ENCODE results near the gene MMP25.

The MMP25 gene

DNA sequence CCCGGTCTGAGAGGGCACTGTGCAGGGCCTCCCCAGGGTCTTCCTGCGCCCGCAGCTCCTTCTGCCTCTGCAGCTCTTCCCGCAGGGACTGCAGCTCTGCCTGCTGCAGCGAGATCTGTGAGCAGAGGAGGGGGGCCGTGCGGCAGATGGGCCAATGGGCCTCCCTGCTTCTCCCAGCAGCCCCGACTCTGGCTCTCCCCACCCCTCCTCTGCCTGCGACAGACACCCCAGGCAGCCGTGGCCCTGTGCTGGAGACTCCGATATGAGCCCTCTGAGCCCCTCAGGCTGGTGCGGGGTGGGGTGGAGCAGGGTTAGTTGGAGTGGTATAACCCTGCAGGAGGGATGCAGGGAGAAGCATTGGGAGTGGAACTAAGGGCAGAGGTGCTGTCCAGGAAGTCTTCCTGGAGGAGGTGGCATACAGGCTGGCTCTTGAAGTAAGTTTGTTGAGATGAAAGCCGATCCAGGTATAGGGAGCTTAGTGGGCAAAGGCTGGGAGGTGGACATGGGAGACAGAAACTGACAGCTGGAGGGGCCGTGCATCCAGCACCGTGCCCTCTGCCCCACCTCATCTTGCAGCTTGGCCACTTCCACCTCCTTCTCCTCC is 17.5 kb upstream of the MMP25 start:
- Histone ChIP-seq H3K4me3 (ENCODE audit: low read depth in 1 of 5, low read length in 5 of 5) (no peak overlapping the region), H3K27ac (ENCODE audit: low read depth, low read length) (no peak overlapping the region), H3K9ac (ENCODE audit: low read length in 5 of 5) (no peak overlapping the region), H3K4me1 (ENCODE audit: control insufficient read depth in 5 of 5, insufficient read depth in 5 of 5, low read length in 5 of 5) (peaks cover 0 to 26% (median 23%) of the 10 kb centered on the region in 5 donors), H3K9me3 (ENCODE audit: control insufficient read depth in 5 of 5, low read length in 5 of 5) (no peaks in the 10 kb centered on the region), H3K36me3 (ENCODE audit: control insufficient read depth in 5 of 5, insufficient read depth in 5 of 5, low read length in 5 of 5) (peaks cover 0 to 19% (median 14%) of the 10 kb centered on the region in 5 donors), H3K27me3 (ENCODE audit: control insufficient read depth in 5 of 5, insufficient read depth in 4 of 5, low read length in 5 of 5) (peaks cover 31 to 39% (median 33%) of the 10 kb centered on the region in 5 donors)

DNA sequence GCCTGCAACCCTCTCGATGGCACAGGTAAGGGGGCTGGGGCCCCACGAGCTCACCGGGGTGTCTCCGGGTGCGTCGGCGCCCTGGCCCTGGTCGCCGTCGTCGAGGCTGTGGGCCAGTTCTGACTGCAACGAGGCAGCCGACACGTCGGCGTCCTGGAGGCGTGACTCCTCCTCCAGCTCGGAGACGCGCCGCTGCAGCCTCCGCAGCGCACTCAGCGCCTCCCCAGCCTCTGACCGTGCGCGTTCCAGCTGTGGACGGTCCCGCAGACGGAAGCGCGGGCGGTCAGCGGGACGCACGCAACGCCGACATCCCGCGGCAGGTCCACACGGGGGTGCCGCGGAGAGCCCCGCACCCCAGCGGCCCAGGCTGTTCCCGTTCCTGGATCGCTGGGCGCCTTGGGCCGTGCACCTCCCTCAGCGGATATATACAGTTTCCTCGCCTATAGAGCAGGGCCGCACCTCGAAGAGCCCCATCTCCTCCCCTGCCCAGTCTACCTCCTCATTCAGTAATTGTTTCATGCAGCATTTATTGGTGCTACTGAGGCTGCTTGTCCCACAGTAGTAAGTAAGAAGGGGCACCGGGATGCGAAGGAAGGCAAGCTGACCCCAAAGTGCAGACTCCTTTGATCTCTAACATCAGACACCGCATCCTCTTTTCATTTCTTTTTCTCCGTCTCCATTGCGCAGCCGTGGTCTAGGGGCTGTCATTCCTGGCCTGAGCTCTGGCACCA is 16.7 kb upstream of the MMP25 start:
- peaks cover 0 to 19% (median 14%) of the 10 kb centered on the region in 5 donors for H3K36me3 ChIP-seq (ENCODE audit: control insufficient read depth in 5 of 5, insufficient read depth in 5 of 5, low read length in 5 of 5)
- no peak overlapping the region for H3K27ac ChIP-seq (ENCODE audit: low read depth, low read length)
- H3K4me1 ChIP-seq (ENCODE audit: control insufficient read depth in 5 of 5, insufficient read depth in 5 of 5, low read length in 5 of 5), result peaks cover 0 to 19% (median 15%) of the 10 kb centered on the region in 5 donors
- H3K4me3 ChIP-seq (ENCODE audit: low read depth in 1 of 5, low read length in 5 of 5), result peak overlapping the region in 2 of 5 donors; percentile 16 to 28
- no peak overlapping the region for H3K9ac ChIP-seq (ENCODE audit: low read length in 5 of 5)
- H3K9me3 ChIP-seq (ENCODE audit: control insufficient read depth in 5 of 5, low read length in 5 of 5), result no peaks in the 10 kb centered on the region
- H3K27me3 ChIP-seq (ENCODE audit: control insufficient read depth in 5 of 5, insufficient read depth in 4 of 5, low read length in 5 of 5), result peaks cover 35 to 43% (median 37%) of the 10 kb centered on the region in 5 donors

DNA sequence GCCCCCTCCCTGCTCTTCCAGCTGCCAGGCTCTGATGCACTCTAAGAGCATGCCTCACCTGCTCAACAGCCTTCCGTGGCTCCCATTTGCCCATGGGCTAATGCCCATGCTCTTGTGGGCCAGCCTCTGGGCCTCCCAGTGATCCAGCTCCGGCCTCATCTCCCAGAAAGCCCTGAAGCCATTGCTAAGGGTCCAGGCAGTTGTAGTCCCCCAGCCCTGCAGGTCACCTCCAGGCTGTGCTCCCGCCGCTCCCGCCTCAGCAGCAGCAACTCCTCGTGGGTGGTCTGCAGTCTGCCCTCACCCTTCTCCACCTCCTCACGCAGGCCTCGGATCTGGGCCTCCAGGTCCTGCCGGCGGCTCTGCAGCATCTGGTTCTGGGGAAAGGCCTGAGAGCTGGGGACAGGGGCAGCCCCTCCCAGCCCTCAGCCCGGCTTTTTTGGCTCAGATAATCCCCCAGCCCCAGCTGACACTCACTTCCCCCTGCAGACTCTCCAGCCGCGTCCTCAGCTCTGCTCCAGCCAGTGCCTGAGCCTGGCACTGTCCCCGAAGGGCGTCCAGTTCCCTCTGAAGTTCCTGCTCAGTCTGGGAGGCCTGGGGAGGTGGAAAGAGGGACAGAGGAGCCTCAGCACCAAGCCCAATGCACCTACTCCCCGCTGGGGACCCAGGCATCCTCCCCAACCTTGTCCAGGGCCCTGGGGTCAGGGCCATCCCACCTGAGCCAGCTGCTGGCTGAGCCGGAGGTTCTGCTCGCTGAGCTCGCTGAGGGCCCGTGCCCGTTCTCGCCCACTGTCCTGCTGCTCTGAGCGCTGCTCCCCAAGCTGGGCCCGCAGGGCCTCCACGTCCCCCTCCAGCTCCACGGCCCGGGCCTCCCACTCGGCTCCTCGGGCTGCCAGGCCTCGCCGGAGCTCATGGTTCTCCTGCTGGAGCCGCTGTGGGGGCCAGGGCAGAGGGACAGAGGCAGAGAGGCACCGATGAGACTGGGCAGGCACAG is 15.8 kb upstream of the MMP25 start:
- Histone ChIP-seq H3K27ac (ENCODE audit: low read depth, low read length) (no peak overlapping the region), H3K36me3 (ENCODE audit: control insufficient read depth in 5 of 5, insufficient read depth in 5 of 5, low read length in 5 of 5) (peaks cover 0 to 19% (median 14%) of the 10 kb centered on the region in 5 donors), H3K4me3 (ENCODE audit: low read depth in 1 of 5, low read length in 5 of 5) (peak overlapping the region in 1 of 5 donors; percentile 16), H3K27me3 (ENCODE audit: control insufficient read depth in 5 of 5, insufficient read depth in 4 of 5, low read length in 5 of 5) (peaks cover 39 to 47% (median 42%) of the 10 kb centered on the region in 5 donors), H3K4me1 (ENCODE audit: control insufficient read depth in 5 of 5, insufficient read depth in 5 of 5, low read length in 5 of 5) (peaks cover 0 to 19% (median 15%) of the 10 kb centered on the region in 5 donors), H3K9me3 (ENCODE audit: control insufficient read depth in 5 of 5, low read length in 5 of 5) (no peaks in the 10 kb centered on the region), H3K9ac (ENCODE audit: low read length in 5 of 5) (no peak overlapping the region)

DNA sequence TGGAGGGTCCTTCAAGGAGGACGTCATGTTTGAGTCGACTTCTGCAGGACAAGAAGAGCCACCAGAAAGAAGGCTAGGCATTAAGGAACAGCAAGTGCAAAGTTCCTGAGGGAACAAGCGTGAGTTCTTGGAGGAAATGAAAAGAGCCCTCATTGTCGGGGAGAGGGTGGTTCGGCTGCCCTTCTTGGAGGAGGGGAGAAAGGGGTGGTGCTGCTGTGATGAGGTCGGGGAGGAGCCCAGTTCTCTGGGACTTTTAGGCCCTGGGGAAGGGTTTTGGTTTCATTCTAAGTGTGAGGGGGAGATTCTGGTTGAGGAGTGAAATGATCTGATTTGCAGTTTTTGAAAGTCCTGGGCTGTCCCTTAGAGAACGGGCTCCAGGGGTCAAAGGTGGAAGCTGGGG is 13.7 kb upstream of the MMP25 start:
- no peak overlapping the region for H3K4me3 ChIP-seq (ENCODE audit: low read depth in 1 of 5, low read length in 5 of 5)
- no peak overlapping the region for H3K9ac ChIP-seq (ENCODE audit: low read length in 5 of 5)
- no peaks in the 10 kb centered on the region for H3K36me3 ChIP-seq (ENCODE audit: control insufficient read depth in 5 of 5, insufficient read depth in 5 of 5, low read length in 5 of 5)
- H3K27me3 ChIP-seq (ENCODE audit: control insufficient read depth in 5 of 5, insufficient read depth in 4 of 5, low read length in 5 of 5), result peaks cover 52 to 64% (median 57%) of the 10 kb centered on the region in 5 donors
- H3K4me1 ChIP-seq (ENCODE audit: control insufficient read depth in 5 of 5, insufficient read depth in 5 of 5, low read length in 5 of 5), result peaks cover 0 to 23% (median 15%) of the 10 kb centered on the region in 5 donors
- H3K9me3 ChIP-seq (ENCODE audit: control insufficient read depth in 5 of 5, low read length in 5 of 5), result no peaks in the 10 kb centered on the region
- no peak overlapping the region for H3K27ac ChIP-seq (ENCODE audit: low read depth, low read length)

DNA sequence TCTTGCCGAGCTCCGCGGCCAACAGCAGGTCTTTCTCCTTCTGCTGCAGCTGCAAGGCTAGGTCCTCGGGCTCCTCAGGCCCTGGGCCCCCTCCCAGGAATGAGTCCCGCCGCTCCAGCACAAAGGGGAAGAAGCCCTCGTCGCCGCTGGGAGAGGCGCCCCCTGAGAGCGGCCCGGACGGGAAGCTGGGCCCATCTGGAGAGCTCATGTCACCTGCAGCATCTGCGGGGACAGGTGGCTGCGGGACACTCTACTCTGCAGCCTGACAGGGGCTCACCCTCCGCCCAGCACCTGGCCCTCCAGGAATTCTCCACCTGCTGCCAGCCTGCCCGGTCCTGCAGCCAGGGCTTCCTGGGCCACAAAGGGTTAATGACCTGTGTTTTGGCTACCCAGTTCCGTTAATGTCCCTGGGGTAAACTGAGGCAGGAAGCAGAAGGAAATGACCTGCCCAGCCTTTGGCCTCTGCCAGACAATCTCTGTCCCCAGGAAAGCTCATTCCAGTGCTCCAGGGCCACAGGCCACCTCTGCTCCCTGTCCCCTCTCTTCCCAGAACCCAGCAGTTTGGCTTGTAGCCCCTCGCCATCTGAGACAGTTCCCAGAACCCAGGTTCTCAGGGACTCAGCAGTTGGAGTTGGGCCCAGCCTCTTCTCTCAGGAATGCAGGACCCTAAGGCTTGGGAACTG is 10.9 kb upstream of the MMP25 start:
- no peak overlapping the region for H3K27ac ChIP-seq (ENCODE audit: low read depth, low read length)
- H3K9me3 ChIP-seq (ENCODE audit: control insufficient read depth in 5 of 5, low read length in 5 of 5), result no peaks in the 10 kb centered on the region
- no peaks in the 10 kb centered on the region for H3K36me3 ChIP-seq (ENCODE audit: control insufficient read depth in 5 of 5, insufficient read depth in 5 of 5, low read length in 5 of 5)
- H3K27me3 ChIP-seq (ENCODE audit: control insufficient read depth in 5 of 5, insufficient read depth in 4 of 5, low read length in 5 of 5), result peaks cover 53 to 65% (median 61%) of the 10 kb centered on the region in 5 donors
- peaks cover 0 to 4% (median 0%) of the 10 kb centered on the region in 5 donors for H3K4me1 ChIP-seq (ENCODE audit: control insufficient read depth in 5 of 5, insufficient read depth in 5 of 5, low read length in 5 of 5)
- no peak overlapping the region for H3K9ac ChIP-seq (ENCODE audit: low read length in 5 of 5)
- H3K4me3 ChIP-seq (ENCODE audit: low read depth in 1 of 5, low read length in 5 of 5), result no peak overlapping the region

DNA sequence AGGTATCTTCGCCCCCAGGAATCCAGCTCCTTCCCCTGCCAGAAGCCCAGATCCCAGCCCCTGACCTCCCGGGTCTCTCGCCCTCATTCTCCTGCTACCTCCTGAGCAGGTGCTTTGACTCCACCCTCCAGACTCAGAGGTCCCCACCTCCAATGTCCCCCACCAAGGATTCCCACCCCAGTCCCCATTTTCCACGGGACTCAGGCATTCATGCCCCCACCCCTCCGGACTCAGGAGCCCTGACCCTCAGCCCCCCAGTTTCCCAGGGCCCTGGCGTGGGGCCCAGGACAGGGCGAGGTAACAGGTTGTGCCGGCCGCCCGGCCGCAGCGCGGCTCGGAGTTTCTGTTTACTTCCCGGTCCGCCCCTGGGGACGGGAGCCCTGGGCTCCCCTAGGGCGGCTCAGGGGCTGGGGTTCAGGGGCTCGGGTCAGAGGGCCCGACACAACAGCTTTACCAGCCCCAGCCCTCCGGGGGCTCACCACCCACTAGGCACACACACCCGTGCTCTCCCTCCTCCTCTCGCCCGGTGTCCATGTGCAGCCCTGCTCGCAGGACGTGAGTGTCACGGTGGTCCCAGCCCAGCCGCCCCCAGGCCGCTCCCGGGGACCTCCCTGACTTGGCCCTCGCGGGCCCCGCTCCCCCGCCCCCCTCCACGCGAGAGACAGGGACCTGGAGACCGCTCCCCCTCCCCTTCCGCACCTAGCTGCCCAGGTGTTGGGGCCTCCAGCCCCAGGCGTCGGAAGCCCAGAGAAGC is 10.2 kb upstream of the MMP25 start:
- Histone ChIP-seq H3K9ac (ENCODE audit: low read length in 5 of 5) (no peak overlapping the region), H3K4me3 (ENCODE audit: low read depth in 1 of 5, low read length in 5 of 5) (no peak overlapping the region), H3K36me3 (ENCODE audit: control insufficient read depth in 5 of 5, insufficient read depth in 5 of 5, low read length in 5 of 5) (no peaks in the 10 kb centered on the region), H3K27ac (ENCODE audit: low read depth, low read length) (no peak overlapping the region), H3K27me3 (ENCODE audit: control insufficient read depth in 5 of 5, insufficient read depth in 4 of 5, low read length in 5 of 5) (peaks cover 47 to 59% (median 54%) of the 10 kb centered on the region in 5 donors), H3K9me3 (ENCODE audit: control insufficient read depth in 5 of 5, low read length in 5 of 5) (no peaks in the 10 kb centered on the region), H3K4me1 (ENCODE audit: control insufficient read depth in 5 of 5, insufficient read depth in 5 of 5, low read length in 5 of 5) (peaks cover 0 to 4% (median 0%) of the 10 kb centered on the region in 5 donors)

DNA sequence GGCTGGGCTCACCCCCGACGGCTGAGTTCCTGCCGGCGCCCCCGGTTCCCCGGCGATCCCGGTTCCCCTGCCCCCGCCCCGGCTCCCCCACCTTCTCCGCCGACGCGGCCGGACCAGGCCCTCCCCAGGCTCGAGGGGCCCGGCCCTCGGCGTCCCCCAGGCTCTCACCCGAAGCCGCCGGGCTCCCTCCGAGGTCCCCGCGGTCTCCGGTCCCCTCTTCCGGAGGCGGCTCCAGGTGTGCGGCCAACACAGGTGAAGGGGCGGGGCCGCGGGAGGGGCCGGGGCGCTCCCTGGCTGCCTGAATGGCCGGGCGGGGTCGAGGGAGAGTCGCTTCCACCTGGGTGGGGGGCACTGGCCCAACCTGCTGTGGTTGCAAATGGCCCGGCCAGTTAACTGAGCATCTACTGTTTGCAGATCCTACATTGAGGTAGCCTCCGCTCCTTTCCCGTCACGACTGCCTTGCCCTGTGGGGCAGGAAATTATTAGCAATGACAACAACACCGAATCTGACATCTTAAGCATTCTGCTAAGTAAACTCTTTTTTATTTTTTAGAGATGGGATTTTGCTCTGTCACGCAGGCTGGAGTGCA is 9.5 kb upstream of the MMP25 start, which contains the start of gene BICDL2:
Gene BICDL2, minus strand, starts transcription at position 219 of the 590 bp plus-strand sequence. CDS start 1,448 bp downstream, outside the sequence.
- Histone ChIP-seq H3K4me3 (ENCODE audit: low read depth in 1 of 5, low read length in 5 of 5) (no peak within 1 kb of the TSS), H3K4me1 (ENCODE audit: control insufficient read depth in 5 of 5, insufficient read depth in 5 of 5, low read length in 5 of 5) (peaks cover 0 to 4% (median 0%) of the 10 kb centered on the region in 5 donors), H3K36me3 (ENCODE audit: control insufficient read depth in 5 of 5, insufficient read depth in 5 of 5, low read length in 5 of 5) (no peaks in the 10 kb centered on the region), H3K9ac (ENCODE audit: low read length in 5 of 5) (no peak within 1 kb of the TSS), H3K27me3 (ENCODE audit: control insufficient read depth in 5 of 5, insufficient read depth in 4 of 5, low read length in 5 of 5) (peaks cover 44 to 59% (median 49%) of the 10 kb centered on the region in 5 donors), H3K9me3 (ENCODE audit: control insufficient read depth in 5 of 5, low read length in 5 of 5) (no peaks in the 10 kb centered on the region), H3K27ac (ENCODE audit: low read depth, low read length) (no peak within 1 kb of the TSS)

DNA sequence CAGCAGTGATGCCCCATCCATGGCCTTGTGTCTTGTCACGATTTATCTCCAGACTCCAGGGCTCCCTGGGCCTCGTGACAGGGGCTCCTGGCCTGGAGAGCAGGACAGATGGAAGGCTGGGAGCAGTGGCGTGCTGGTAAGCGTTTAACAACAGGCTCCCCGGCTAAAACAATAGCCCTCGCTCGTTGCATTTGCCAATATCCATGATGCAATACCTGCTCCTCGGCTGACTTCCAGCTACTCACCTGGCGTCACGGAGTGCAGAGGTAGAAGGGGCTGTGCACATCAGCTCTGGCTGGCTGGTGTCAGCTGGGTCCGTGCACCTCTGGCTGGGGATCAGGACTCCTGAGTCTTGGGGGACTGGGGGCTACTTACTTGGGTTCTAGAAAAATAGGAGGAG is 8.1 kb upstream of the MMP25 start:
- Histone ChIP-seq H3K9me3 (ENCODE audit: control insufficient read depth in 5 of 5, low read length in 5 of 5) (no peaks in the 10 kb centered on the region), H3K27ac (ENCODE audit: low read depth, low read length) (no peak overlapping the region), H3K27me3 (ENCODE audit: control insufficient read depth in 5 of 5, insufficient read depth in 4 of 5, low read length in 5 of 5) (peaks cover 44 to 61% (median 50%) of the 10 kb centered on the region in 5 donors), H3K4me1 (ENCODE audit: control insufficient read depth in 5 of 5, insufficient read depth in 5 of 5, low read length in 5 of 5) (peaks cover 0 to 4% (median 0%) of the 10 kb centered on the region in 5 donors), H3K4me3 (ENCODE audit: low read depth in 1 of 5, low read length in 5 of 5) (no peak overlapping the region), H3K9ac (ENCODE audit: low read length in 5 of 5) (no peak overlapping the region), H3K36me3 (ENCODE audit: control insufficient read depth in 5 of 5, insufficient read depth in 5 of 5, low read length in 5 of 5) (no peaks in the 10 kb centered on the region)

Data from subcutaneous abdominal adipose tissue (tissue), 5 donors.